GM12878 (cell line): ENCODE results near the gene TBC1D12. TPM values are rescaled to one million over a fixed set of nuclear protein-coding genes. Genes with fewer than 3 reads are reported as not detected.

ENCODE experiments used
- ATAC-seq: fragments of 200-7000 bp; cut with Tn5 transposase; 3 replicates; pipeline ENCODE4 v1.9.1; 2020; ENCODE audit warnings: mild to moderate bottlenecking, moderate library complexity
- BruUV-seq: library from RNA; stranded (reverse); fragments of 400-500 nt; replicated peaks from 2 replicates; lab custom pipeline; 2021; lab: Mats Ljungman, UMichigan
- CTCF ChIA-PET: fragments of 300-600 bp; sonication (Branson Sonifier 250); formaldehyde crosslinking; extraction: SDS; loops from one replicate; lab custom pipeline; 2021; ENCODE audit warnings: inconsistent platforms; lab: Yijun Ruan, JAX
- POLR2A ChIA-PET: fragments of 350-600 bp; formaldehyde crosslinking; extraction: SDS; loops from one replicate; lab custom pipeline; 2021; ENCODE audit warnings: inconsistent platforms; lab: Charles Lee
- RAD21 ChIA-PET: fragments of 300-600 bp; sonication (Branson Sonifier 250); formaldehyde crosslinking; loops from one replicate; lab custom pipeline; 2023; ENCODE audit warnings: antibody characterized with exemption; ENCODE audit not compliant: unreplicated experiment; lab: Charles Lee
- SMC1A ChIA-PET: fragments of 300-600 bp; sonication (Branson Sonifier 250); formaldehyde crosslinking; loops from one replicate; lab custom pipeline; 2023; ENCODE audit not compliant: unreplicated experiment, uncharacterized antibody; lab: Charles Lee
- DNase-seq: peaks from one replicate; pipeline ENCODE4 v3.0.0-alpha.2; 2011; ENCODE audit warnings: low read depth, low spot score
- FAIRE-seq: peaks from 3 replicates; lab custom pipeline; 2011; peaks lifted over from hg19 to GRCh38; lab: Jason Lieb, UNC
- H2AFZ ChIP-seq: 2 replicates; pipeline ENCODE4 v1.6.0; 2011; ENCODE audit warnings: low read depth, low read length, control low read depth; ENCODE audit not compliant: control insufficient read depth
- H3K27ac ChIP-seq: 2 replicates; pipeline ENCODE4 v1.5.1; 2011; ENCODE audit warnings: control low read depth; ENCODE audit not compliant: control insufficient read depth, insufficient read depth
- H3K27me3 ChIP-seq, 2 experiments: replicated peaks in 1 of 2; 2 replicates each; pipeline versions ENCODE4 v1.6.0 to v1.6.1; 2011; ENCODE audit warnings: low read length in 1 of 2; ENCODE audit not compliant: control insufficient read depth in 2 of 2, insufficient read depth in 2 of 2
- H3K36me3 ChIP-seq, 2 experiments: 2 replicates each; pipeline ENCODE4 v1.5.1; 2011; ENCODE audit warnings: low read length in 1 of 2; ENCODE audit not compliant: control insufficient read depth in 2 of 2, insufficient read depth in 2 of 2
- H3K4me1 ChIP-seq: 2 replicates; pipeline ENCODE4 v1.6.1; 2011; ENCODE audit warnings: mild to moderate bottlenecking, low read length, moderate library complexity, mixed read lengths; ENCODE audit not compliant: control insufficient read depth, insufficient read depth
- H3K4me2 ChIP-seq: 2 replicates; pipeline ENCODE4 v1.6.0; 2011; ENCODE audit warnings: control low read depth; ENCODE audit not compliant: control insufficient read depth, insufficient read depth
- H3K4me3 ChIP-seq: fragments of 200-600 bp; sonication (generic); 2 replicates; pipeline ENCODE4 v1.5.1; 2016
- H3K79me2 ChIP-seq: 2 replicates; pipeline ENCODE4 v1.6.0; 2011; ENCODE audit warnings: low read length; ENCODE audit not compliant: control insufficient read depth, insufficient read depth
- H3K9ac ChIP-seq: 2 replicates; pipeline ENCODE4 v1.8.0; 2011; ENCODE audit warnings: low read length, control low read depth, mixed read lengths; ENCODE audit not compliant: control insufficient read depth, insufficient read depth
- H3K9me3 ChIP-seq: replicated peaks from 3 replicates; pipeline ENCODE4 v1.5.1; 2011; ENCODE audit warnings: mild to moderate bottlenecking, low read length; ENCODE audit not compliant: control insufficient read depth, insufficient read depth
- H4K20me1 ChIP-seq: 2 replicates; pipeline ENCODE4 v1.6.0; 2011; ENCODE audit not compliant: control insufficient read depth, insufficient read depth
- BCL11A ChIP-seq: IDR thresholded peaks from 2 replicates; pipeline ENCODE4 v1.6.1; 2011; ENCODE audit warnings: low read depth, low read length
- CHD1 ChIP-seq: IDR thresholded peaks from 2 replicates; pipeline ENCODE4 v1.6.1; 2012; ENCODE audit warnings: low read depth, low read length, improper control_type of control experiment
- CREM ChIP-seq: IDR thresholded peaks from 2 replicates; pipeline ENCODE4 v1.6.1; 2014; ENCODE audit warnings: antibody characterized with exemption, low read depth
- EZH2 ChIP-seq: IDR thresholded peaks from 2 replicates; pipeline ENCODE4 v1.6.1; 2012; ENCODE audit warnings: low read depth, mild to moderate bottlenecking, control low read depth, inconsistent platforms, low read length, borderline replicate concordance; ENCODE audit not compliant: control insufficient read depth
- HDAC6 ChIP-seq: fragments of 200-600 bp; sonication (generic); IDR thresholded peaks from one replicate; pipeline ENCODE4 v1.8.0; 2017; ENCODE audit warnings: antibody characterized with exemption; ENCODE audit not compliant: unreplicated experiment
- RB1 ChIP-seq: fragments of 450-650 bp; formaldehyde crosslinking; IDR thresholded peaks from 2 replicates; pipeline ENCODE4 v1.6.1; 2017; ENCODE audit warnings: mild to moderate bottlenecking, borderline replicate concordance
- WRNIP1 ChIP-seq: IDR thresholded peaks from 2 replicates; pipeline ENCODE4 v1.6.1; 2011; ENCODE audit warnings: low read depth, low read length, improper control_type of control experiment, borderline replicate concordance
- ZNF274 ChIP-seq: IDR thresholded peaks from one replicate; pipeline ENCODE4 v1.8.0; 2011; ENCODE audit not compliant: insufficient read length, insufficient read depth
- WGBS: methylation state at CpG from one replicate; pipeline ENCODE4 v1.1.6; 2016; ENCODE audit warnings: low lambda C conversion rate; ENCODE audit not compliant: insufficient replicate concordance, insufficient coverage; ENCODE audit errors: missing lambda C conversion rate; 5-methylcytosine and 5-hydroxymethylcytosine counted together
- in situ Hi-C: fragments of 300-500 bp; cut with MboI; formaldehyde crosslinking; loops from 9 replicates; pipeline ENCODE4 v1.14.3; 2018; ENCODE audit warnings: mixed read lengths
- intact Hi-C: fragments of 100-400 bp; cut with micrococcal nuclease; formaldehyde crosslinking; loops from one replicate; pipeline ENCODE4 v1.14.2; 2022; ENCODE audit not compliant: unreplicated experiment
- polyA plus RNA-seq, 11 experiments: library from polyadenylated mRNA; depleted of rRNA in 4 of 11; unstranded in 6 of 11; stranded (reverse) in 5 of 11; fragments of >200 nt; fragmentation: Nextera tagmentation in 4 of 11; fragmentation: Illumina TruSeq in 1 of 11; extraction: Ambion mirVana in 4 of 11; extraction: Trizol in 1 of 11; gene quantifications; 1 replicate in 1 of 11; 2 replicates in 10 of 11; pipeline versions ENCODE4 v1.2.1 to v1.2.3, GENCODE V29; 2011 to 2016; ENCODE audit warnings: inconsistent platforms in 2 of 11, missing spikeins in 2 of 11, low read depth in 1 of 11
- total RNA-seq, 4 experiments: library from RNA; depleted of rRNA in 3 of 4; stranded (reverse); fragments of >200 nt in 3 of 4; fragmentation: Illumina TruSeq in 1 of 4; extraction: Trizol in 1 of 4; gene quantifications; 2 replicates each; pipeline versions ENCODE4 v1.2.1 to v1.2.3, GENCODE V29; 2013 to 2021
- TF ChIP-seq, protein P1 (sequence below): fragments of 450-650 bp; IDR thresholded peaks from 2 replicates; pipeline ENCODE4 v1.6.1; 2017; ENCODE audit warnings: borderline replicate concordance
- TF ChIP-seq, protein P2 (sequence below): IDR thresholded peaks from 2 replicates; pipeline ENCODE4 v1.6.1; 2011; ENCODE audit warnings: borderline replicate concordance, low read depth, mild to moderate bottlenecking, moderate library complexity, low read length; ENCODE audit not compliant: insufficient read depth, poor library complexity, severe bottlenecking
- TF ChIP-seq, protein P3 (sequence below): fragments of 450-650 bp; IDR thresholded peaks from 2 replicates; pipeline ENCODE4 v1.6.1; 2014; ENCODE audit warnings: mild to moderate bottlenecking

Gene TBC1D12
- total and polyA plus RNA-seq, 10 of the 15 experiments (the other 5 are each of a cell fraction or from before 2014, with no cell fraction given) = 2.6 to 7.5 (median 3.8) TPM

DNA sequence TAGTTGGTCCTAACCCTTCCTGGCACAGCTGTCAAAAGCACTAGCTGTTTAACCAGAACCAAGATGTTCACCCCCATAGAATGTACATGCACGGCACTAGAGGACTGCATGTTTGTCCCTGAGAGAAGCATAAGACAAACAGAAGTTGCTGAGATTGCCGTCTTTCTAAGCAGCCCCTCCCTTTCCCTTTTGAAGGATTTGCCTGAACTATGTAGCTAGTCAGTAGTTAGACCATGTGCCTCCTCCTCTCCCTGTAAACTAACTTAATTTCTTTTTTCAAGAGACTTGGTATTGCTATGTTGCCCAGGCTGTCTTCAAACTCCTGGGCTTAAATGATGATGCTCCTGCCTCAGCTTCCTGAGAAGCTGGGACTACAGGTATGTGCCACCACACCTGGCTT lies 40.7 kb downstream of the TBC1D12 start:
- no peaks in the 10 kb centered on the region for H3K4me1 ChIP-seq
- ATAC-seq (no peak), DNase-seq (no peak)
- H3K4me3 ChIP-seq = no peak overlapping the region
- no peaks in the 10 kb centered on the region for H3K36me3 ChIP-seq
- WGBS = 92% methylated on average over 2 of the region's 2 CpGs
- ChIA-PET POLR2A (no interaction called here), CTCF (interaction anchor here (1.0 to 6.7 kb wide), 14 partner anchors 13 to 526 kb away, joined by 3 to 68 read pairs (median 5); partner anchors contain the start of gene NOC3L)
- H2AFZ ChIP-seq = no peak overlapping the region
- TF ChIP-seq, protein P1, sequence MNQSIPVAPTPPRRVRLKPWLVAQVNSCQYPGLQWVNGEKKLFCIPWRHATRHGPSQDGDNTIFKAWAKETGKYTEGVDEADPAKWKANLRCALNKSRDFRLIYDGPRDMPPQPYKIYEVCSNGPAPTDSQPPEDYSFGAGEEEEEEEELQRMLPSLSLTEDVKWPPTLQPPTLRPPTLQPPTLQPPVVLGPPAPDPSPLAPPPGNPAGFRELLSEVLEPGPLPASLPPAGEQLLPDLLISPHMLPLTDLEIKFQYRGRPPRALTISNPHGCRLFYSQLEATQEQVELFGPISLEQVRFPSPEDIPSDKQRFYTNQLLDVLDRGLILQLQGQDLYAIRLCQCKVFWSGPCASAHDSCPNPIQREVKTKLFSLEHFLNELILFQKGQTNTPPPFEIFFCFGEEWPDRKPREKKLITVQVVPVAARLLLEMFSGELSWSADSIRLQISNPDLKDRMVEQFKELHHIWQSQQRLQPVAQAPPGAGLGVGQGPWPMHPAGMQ = no peak
- TF ChIP-seq, all 136 proteins: peak for 0
- no peaks in the 10 kb centered on the region for H4K20me1 ChIP-seq
- ChIA-PET RAD21 (interaction anchor here (1.0 to 2.0 kb wide), 5 partner anchors 41 to 160 kb away, joined by 3 to 6 read pairs (median 5); partner anchors contain the start of gene TBC1D12), SMC1A (interaction anchor here (1.0 to 2.5 kb wide), 5 partner anchors 26 to 162 kb away, joined by 3 to 17 read pairs (median 7); no protein-coding TSS in a partner anchor)
- in situ Hi-C loops = loop anchor here (10.0 kb wide), 1 partner anchor 518 kb away; no protein-coding TSS in a partner anchor
- intact Hi-C loops = loop anchor here (5.0 kb wide), 2 partner anchors 81 to 526 kb away; partner anchors contain the start of gene NOC3L
- H3K9ac ChIP-seq = no peak overlapping the region
- no peaks in the 10 kb centered on the region for H3K27me3 ChIP-seq
- no peak overlapping the region for H3K27ac ChIP-seq
- no peaks in the 10 kb centered on the region for H3K79me2 ChIP-seq
- H3K9me3 ChIP-seq = peaks cover 1% of the 10 kb centered on the region; the same call in 1 of the 3 replicates
- no peak overlapping the region for H3K4me2 ChIP-seq
- no TSS peak for BruUV-seq
- FAIRE-seq = no peak

DNA sequence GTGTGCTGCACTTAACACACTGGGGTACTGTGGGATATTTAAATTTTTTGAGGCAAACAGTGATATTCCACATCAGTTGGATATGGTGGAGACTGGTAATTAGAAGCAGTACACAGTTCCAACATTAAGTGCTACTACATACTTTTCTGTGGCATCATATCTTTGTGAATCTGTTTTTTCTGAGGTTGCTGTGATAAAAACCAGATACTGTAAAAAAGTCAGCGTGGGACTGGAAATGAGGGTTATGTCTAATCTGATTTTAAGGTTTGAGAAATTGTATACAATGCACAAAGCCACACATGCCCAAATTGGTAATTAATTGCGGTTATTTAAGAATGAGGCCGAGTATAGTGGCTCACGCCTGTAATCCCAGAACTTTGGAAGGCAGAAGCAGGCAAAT lies 41.2 kb downstream of the TBC1D12 start:
- Histone ChIP-seq H3K36me3 (no peaks in the 10 kb centered on the region), H3K4me1 (no peaks in the 10 kb centered on the region), H3K4me3 (no peak overlapping the region), H4K20me1 (no peaks in the 10 kb centered on the region), H3K4me2 (no peak overlapping the region), H3K9me3 (peaks cover 1% of the 10 kb centered on the region; the same call in 1 of the 3 replicates), H3K27ac (no peak overlapping the region), H3K9ac (no peak overlapping the region), H2AFZ (no peak overlapping the region), H3K27me3 (no peaks in the 10 kb centered on the region), H3K79me2 (no peaks in the 10 kb centered on the region)
- SMC1A ChIA-PET = interaction anchor here (0.6 to 2.7 kb wide), 39 partner anchors 8 to 622 kb away, joined by 3 to 18 read pairs (median 4); partner anchors contain the start of genes NOC3L and TBC1D12
- CTCF ChIA-PET = interaction anchor here (0.6 to 6.7 kb wide), 66 partner anchors 9 to 580 kb away, joined by 3 to 68 read pairs (median 5); partner anchors contain the start of genes NOC3L and TBC1D12
- WGBS = 99% methylated on average over 4 of the region's 4 CpGs
- no TSS peak for BruUV-seq
- ATAC-seq (no peak), FAIRE-seq (peak; percentile 68), DNase-seq (no peak)
- RAD21 ChIA-PET = interaction anchor here (0.6 to 2.0 kb wide), 35 partner anchors 9 to 527 kb away, joined by 3 to 21 read pairs (median 4); partner anchors contain the start of genes NOC3L and TBC1D12
- POLR2A ChIA-PET = interaction anchor here (0.8 kb wide), 1 partner anchor 40 kb away, joined by 3 read pairs; no protein-coding TSS in a partner anchor
- in situ Hi-C loops (loop anchor here (10.0 kb wide), 1 partner anchor 519 kb away; no protein-coding TSS in a partner anchor), intact Hi-C loops (loop anchor here (5.0 kb wide), 2 partner anchors 81 to 526 kb away; partner anchors contain the start of gene NOC3L)
- TF ChIP-seq CHD1 = no peak
- TF ChIP-seq, protein P2, sequence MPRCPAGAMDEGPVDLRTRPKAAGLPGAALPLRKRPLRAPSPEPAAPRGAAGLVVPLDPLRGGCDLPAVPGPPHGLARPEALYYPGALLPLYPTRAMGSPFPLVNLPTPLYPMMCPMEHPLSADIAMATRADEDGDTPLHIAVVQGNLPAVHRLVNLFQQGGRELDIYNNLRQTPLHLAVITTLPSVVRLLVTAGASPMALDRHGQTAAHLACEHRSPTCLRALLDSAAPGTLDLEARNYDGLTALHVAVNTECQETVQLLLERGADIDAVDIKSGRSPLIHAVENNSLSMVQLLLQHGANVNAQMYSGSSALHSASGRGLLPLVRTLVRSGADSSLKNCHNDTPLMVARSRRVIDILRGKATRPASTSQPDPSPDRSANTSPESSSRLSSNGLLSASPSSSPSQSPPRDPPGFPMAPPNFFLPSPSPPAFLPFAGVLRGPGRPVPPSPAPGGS = no peak
- TF ChIP-seq ZNF274 = no peak
- no peak for TF ChIP-seq WRNIP1
- TF ChIP-seq RB1 = no peak
- TF ChIP-seq, protein P3, sequence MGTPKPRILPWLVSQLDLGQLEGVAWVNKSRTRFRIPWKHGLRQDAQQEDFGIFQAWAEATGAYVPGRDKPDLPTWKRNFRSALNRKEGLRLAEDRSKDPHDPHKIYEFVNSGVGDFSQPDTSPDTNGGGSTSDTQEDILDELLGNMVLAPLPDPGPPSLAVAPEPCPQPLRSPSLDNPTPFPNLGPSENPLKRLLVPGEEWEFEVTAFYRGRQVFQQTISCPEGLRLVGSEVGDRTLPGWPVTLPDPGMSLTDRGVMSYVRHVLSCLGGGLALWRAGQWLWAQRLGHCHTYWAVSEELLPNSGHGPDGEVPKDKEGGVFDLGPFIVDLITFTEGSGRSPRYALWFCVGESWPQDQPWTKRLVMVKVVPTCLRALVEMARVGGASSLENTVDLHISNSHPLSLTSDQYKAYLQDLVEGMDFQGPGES = no peak
- no peak for TF ChIP-seq CREM
- TF ChIP-seq HDAC6 = no peak
- TF ChIP-seq EZH2 = no peak
- TF ChIP-seq BCL11A = no peak
